Brain microvascular endothelial cell (primary cell): ENCODE results near the gene SUSD6.

ENCODE experiments used
- DNase-seq: peaks from one replicate; pipeline ENCODE4 v3.0.0-alpha.2; 2020
- H3K27ac ChIP-seq: fragments of 250-450 bp; sonication (Bioruptor Pico); 2 replicates; pipeline ENCODE4 v1.5.1; 2020; ENCODE audit warnings: mild to moderate bottlenecking, moderate library complexity
- H3K27me3 ChIP-seq: fragments of 250-450 bp; sonication (Bioruptor Pico); replicated peaks from 2 replicates; pipeline ENCODE4 v1.5.1; 2020; ENCODE audit warnings: mild to moderate bottlenecking
- H3K36me3 ChIP-seq: fragments of 250-450 bp; sonication (Bioruptor Pico); replicated peaks from 2 replicates; pipeline ENCODE4 v1.5.1; 2020; ENCODE audit warnings: mild to moderate bottlenecking
- H3K4me3 ChIP-seq: 2 replicates; pipeline ENCODE4 v1.5.1; 2011; ENCODE audit warnings: low read depth, mild to moderate bottlenecking, control low read depth, low read length, moderate library complexity
- CTCF ChIP-seq: IDR thresholded peaks from 2 replicates; pipeline ENCODE4 v1.5.1; 2011; ENCODE audit warnings: low read depth, mild to moderate bottlenecking, moderate library complexity, low read length, control low read depth, inconsistent platforms; ENCODE audit errors: missing control alignments
- in situ Hi-C: cut with HindIII; loops from 2 replicates; pipeline ENCODE4 v1.10.0; 2017; ENCODE audit warnings: low sequenced_read_pairs, low pct_ligation_motif_present

SUSD6 gene

DNA sequence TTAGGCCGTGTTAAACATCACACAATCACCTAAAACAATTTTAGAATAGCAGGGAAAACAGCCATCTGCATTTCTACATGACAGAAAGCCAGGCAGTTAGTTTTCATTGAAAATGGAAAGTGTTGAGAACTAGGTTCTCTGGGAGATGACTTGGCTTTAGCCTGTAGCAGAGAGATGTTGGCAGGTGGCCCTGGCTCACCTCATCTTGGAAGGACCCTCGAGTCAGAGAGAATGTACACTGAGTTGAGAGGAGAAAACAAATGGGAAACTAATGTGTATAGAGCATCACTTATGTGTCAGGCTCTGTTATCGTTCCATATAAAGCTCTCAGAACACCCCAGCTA, 51.9 kb downstream of the SUSD6 start:
- H3K4me3 ChIP-seq, result no peak overlapping the region
- no peak for TF ChIP-seq CTCF
- peaks cover 5% of the 10 kb centered on the region for H3K36me3 ChIP-seq
- in situ Hi-C loops, result no loop called here
- H3K27ac ChIP-seq, result no peak overlapping the region
- H3K27me3 ChIP-seq, result no peaks in the 10 kb centered on the region
- DNase-seq, result no peak

GRCh38 chr14:69664265-69664664, 52.9 kb downstream of the SUSD6 start:
- no peak for TF ChIP-seq CTCF
- Histone ChIP-seq H3K36me3 (peaks cover 5% of the 10 kb centered on the region), H3K27ac (no peak overlapping the region), H3K27me3 (no peaks in the 10 kb centered on the region), H3K4me3 (no peak overlapping the region)
- in situ Hi-C loops, result no loop called here
- no peak for DNase-seq

DNA sequence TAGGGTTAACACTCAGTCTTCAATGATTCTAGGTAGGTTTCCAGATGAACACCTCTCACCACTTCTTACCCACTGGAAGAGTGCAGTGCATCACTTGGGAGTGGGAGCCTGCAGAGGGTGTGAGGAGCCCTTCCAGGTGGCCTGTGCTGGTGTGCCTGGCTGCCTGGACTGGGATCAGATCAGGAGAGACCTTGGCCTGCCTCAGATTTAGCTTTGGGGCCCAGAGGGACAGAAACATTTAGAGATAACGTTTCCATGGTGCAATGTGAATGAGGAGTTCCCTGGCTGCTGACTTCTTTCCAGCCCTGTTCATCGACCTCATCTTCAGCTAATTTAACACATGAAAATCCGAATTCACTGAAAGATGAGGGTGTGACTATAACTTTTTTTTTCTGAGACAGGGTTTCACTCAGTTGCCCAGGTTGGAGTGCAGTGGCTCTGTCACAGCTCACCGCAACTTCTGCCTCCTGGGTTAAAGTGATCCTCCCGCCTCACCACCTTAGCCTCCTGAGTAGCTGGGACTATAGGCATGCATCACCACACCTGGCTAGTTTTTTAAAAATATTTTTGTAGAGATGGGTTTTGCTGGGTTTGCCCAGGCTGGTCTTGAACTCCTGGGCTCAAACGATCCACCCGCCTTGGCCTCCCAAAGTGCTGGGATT, 53.6 kb downstream of the SUSD6 start:
- no peaks in the 10 kb centered on the region for H3K36me3 ChIP-seq
- no peak overlapping the region for H3K4me3 ChIP-seq
- in situ Hi-C loops, result no loop called here
- TF ChIP-seq CTCF, result no peak
- DNase-seq, result no peak
- no peak overlapping the region for H3K27ac ChIP-seq
- no peaks in the 10 kb centered on the region for H3K27me3 ChIP-seq

DNA sequence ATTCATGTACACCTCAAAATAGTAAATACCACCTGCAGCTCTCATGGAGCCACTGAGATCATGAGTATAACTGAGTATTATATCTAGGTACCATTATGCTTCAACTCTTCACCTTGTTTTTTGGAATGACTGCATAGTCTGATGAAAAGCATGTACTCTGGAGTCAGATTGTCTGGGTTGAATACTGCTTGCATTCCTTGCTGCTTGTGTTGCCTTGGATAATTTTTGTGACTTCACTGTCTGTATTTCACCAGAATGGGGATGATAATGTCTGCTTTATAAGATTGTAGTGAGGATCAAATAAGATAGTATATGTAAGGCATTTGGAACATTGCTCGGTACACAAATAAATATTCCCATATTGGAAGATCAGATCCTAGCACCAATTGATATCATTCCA, 54.2 kb downstream of the SUSD6 start:
- H3K27ac ChIP-seq, result no peak overlapping the region
- H3K36me3 ChIP-seq, result no peaks in the 10 kb centered on the region
- TF ChIP-seq CTCF, result no peak
- H3K27me3 ChIP-seq, result no peaks in the 10 kb centered on the region
- DNase-seq, result no peak
- H3K4me3 ChIP-seq, result no peak overlapping the region
- in situ Hi-C loops, result no loop called here

DNA sequence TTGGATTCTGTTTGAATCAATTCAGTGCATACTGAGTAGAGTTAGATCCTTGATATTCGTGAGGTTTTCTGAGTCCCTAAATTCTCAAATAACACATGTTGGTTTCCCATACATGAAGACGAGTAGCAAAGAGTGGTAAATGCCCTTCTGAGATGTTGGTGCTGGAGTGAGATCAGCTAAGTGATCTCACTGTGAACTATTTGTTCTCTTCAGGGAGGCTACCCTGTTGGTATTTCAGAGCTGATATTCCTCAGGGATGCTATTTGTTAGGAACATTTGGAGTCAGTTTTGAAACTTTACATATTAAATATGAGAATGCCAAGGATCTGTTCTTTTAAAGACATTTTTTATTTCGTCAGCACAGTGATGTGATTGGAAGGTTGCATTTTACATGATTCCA, 54.7 kb downstream of the SUSD6 start:
- Histone ChIP-seq H3K4me3 (no peak overlapping the region), H3K27ac (no peak overlapping the region), H3K36me3 (no peaks in the 10 kb centered on the region), H3K27me3 (no peaks in the 10 kb centered on the region)
- in situ Hi-C loops, result no loop called here
- DNase-seq, result no peak
- no peak for TF ChIP-seq CTCF

GRCh38 chr14:69666690-69667211, 55.4 kb downstream of the SUSD6 start:
- in situ Hi-C loops, result no loop called here
- Histone ChIP-seq H3K36me3 (no peaks in the 10 kb centered on the region), H3K4me3 (no peak overlapping the region), H3K27me3 (no peaks in the 10 kb centered on the region), H3K27ac (no peak overlapping the region)
- TF ChIP-seq CTCF, result no peak
- DNase-seq, result no peak
